Measurements from ENCODE around the gene AFAP1L2. TPM values are rescaled to one million over a fixed set of nuclear protein-coding genes. Genes with fewer than 3 reads are reported as not detected.

Gene AFAP1L2
- 1 to 10 TPM in 5 of 6 donors, not detected in 1; 1.9 to 4.3 (median 3.3) TPM for polyA plus RNA-seq (ENCODE audit: low read depth in 6 of 6)

DNA sequence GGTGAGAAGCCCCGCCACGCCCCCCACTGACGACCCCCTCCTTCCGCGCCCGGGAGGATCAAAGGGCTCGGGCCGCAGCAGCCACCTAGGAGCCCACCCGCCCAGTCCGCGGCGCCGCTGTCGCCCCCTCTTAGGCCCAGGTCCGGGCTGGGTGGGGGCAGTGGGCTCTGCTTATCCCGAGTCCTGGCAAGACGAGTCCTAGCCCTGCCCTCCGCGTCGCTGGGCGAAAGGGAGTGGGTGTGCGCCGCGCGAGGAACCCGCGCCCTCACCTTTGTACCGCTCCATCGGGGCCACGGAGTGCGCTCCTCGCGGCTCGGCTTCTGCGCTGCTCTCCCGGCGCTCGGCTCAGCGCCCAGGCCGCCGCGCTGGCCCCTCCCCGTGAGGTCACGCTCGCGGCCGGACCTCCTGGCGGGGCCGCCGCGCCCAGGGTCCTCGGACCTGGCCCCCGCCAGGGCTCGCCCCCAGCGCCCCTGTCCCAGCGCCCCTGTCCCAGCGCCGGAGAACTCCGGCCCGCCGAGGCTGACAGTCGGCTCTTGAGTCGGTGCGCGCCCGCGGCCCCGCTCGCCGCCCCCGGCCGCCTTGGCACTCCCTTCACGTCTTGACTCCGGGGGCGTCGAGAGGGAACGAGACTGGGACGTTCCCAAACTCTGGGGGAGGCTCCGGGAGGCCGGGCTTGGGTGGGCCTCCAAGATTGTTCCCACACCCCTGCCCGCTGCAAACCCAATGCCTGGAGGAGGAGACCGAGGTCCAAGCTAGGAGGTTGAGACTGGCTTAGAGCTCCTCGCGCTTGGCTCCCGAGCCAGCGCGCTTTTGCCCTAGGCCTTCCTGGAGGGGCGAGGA, at the start of gene AFAP1L2:
TSS of gene AFAP1L2 (minus strand) at position 332 of the 840 bp plus-strand sequence. CDS start at position 285, 47 bp downstream.
- DNase-seq = no peak
- Mint-ChIP-seq H3K27ac (no peak within 1 kb of the TSS), H3K4me1 (peaks cover 6 to 15% (median 10%) of the 10 kb centered on the region in 3 donors), H3K36me3 (peaks cover 0 to 6% of the 10 kb centered on the region in 2 donors), H3K4me3 (peak within 1 kb of the TSS; percentile 11 to 82 (median 64)), H3K27me3 (peaks cover 51 to 78% (median 69%) of the 10 kb centered on the region in 3 donors), H3K9me3 (peaks cover 0 to 5% (median 4%) of the 10 kb centered on the region in 7 donors)
- ATAC-seq (ENCODE audit: low read depth in 2 of 2) = no peak

- H3K4me3 Mint-ChIP-seq = peak overlapping the region in 1 of 8 donors; percentile 21
- DNase-seq = no peak
- peak overlapping the region in 1 of 6 donors; percentile 39 for H3K27ac Mint-ChIP-seq
- no peaks in the 10 kb centered on the region for H3K27me3 Mint-ChIP-seq
- no peak for ATAC-seq (ENCODE audit: low read depth in 2 of 2)
- H3K9me3 Mint-ChIP-seq = no peaks in the 10 kb centered on the region
- peaks cover 0 to 4% (median 0%) of the 10 kb centered on the region in 3 donors for H3K4me1 Mint-ChIP-seq
- H3K36me3 Mint-ChIP-seq = peaks cover 20 to 31% of the 10 kb centered on the region in 2 donors
Observed at GRCh38 chr10:114453576-114453975, 49.3 kb upstream of the AFAP1L2 start.

GRCh38 chr10:114448897-114449296, 44.6 kb upstream of the AFAP1L2 start:
- H3K27me3 Mint-ChIP-seq = no peaks in the 10 kb centered on the region
- H3K4me3 Mint-ChIP-seq = no peak overlapping the region
- peaks cover 21 to 27% of the 10 kb centered on the region in 2 donors for H3K36me3 Mint-ChIP-seq
- H3K4me1 Mint-ChIP-seq = no peaks in the 10 kb centered on the region
- no peak overlapping the region for H3K27ac Mint-ChIP-seq
- ATAC-seq (ENCODE audit: low read depth in 2 of 2) (no peak), DNase-seq (no peak)
- no peaks in the 10 kb centered on the region for H3K9me3 Mint-ChIP-seq

- Mint-ChIP-seq H3K27ac (peak overlapping the region in 4 of 6 donors; percentile 8 to 46 (median 16)), H3K4me3 (no peak overlapping the region), H3K27me3 (no peaks in the 10 kb centered on the region), H3K36me3 (peaks cover 20 to 27% of the 10 kb centered on the region in 2 donors), H3K4me1 (no peaks in the 10 kb centered on the region), H3K9me3 (no peaks in the 10 kb centered on the region)
- no peak for DNase-seq
- no peak for ATAC-seq (ENCODE audit: low read depth in 2 of 2)
Observed at GRCh38 chr10:114445332-114445731, 41.0 kb upstream of the AFAP1L2 start.

DNA sequence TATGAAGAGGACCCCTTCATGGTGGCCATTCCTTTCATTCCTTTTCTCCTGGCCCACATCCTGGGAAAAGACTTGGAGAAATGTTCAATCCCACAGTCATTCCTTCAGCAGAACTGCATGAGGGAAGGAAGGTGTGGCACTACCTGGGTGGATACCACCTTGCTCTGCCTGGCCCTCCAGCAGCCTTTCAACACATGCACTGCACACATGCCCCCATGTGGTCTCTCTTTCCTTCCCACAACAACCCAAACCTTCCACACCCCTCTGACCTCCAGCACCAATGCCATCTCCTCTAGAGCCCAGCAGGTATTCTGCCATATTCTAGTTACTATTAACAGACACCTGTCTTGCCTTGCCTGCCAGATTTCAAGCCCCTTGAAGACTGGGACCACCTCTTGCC, 40.5 kb upstream of the AFAP1L2 start:
- peak overlapping the region in 1 of 8 donors; percentile 14 for H3K4me3 Mint-ChIP-seq
- peaks cover 26 to 27% of the 10 kb centered on the region in 2 donors for H3K36me3 Mint-ChIP-seq
- H3K27ac Mint-ChIP-seq = peak overlapping the region in 1 of 6 donors; percentile 67

DNA sequence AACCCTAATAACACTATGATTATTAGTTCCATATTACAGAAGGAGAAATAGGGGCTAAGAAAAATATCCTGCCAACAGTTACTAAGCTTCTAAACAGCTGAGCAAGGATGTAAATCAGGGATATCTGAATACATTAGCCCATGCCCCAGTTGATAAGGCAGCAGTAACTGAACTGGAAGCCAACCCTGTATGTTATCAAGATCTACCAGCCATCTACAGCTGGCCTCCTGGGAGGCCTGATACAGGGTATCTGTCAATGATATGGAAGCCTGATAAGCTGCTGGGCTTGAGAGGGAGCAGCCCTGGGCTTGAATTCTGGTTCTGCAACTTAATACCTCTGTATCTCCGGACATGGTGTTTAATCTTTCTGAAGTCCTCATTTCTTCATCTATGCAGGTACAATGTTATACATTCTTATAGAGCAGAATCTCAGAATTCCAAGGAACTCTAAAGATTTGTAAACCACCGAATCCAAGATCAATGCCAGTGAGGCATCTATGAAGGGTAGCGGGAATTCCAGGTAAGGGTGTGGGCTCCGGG, 37.9 kb upstream of the AFAP1L2 start:
- no peaks in the 10 kb centered on the region for H3K27me3 Mint-ChIP-seq
- H3K4me3 Mint-ChIP-seq = no peak overlapping the region
- no peaks in the 10 kb centered on the region for H3K9me3 Mint-ChIP-seq
- H3K36me3 Mint-ChIP-seq = peaks cover 35 to 49% of the 10 kb centered on the region in 2 donors
- peak overlapping the region in 1 of 6 donors; percentile 79 for H3K27ac Mint-ChIP-seq
- no peak for DNase-seq
- ATAC-seq (ENCODE audit: low read depth in 2 of 2) = no peak
- no peaks in the 10 kb centered on the region for H3K4me1 Mint-ChIP-seq

More for the DNA sequence above, 40.5 kb upstream of the AFAP1L2 start:
- Mint-ChIP-seq H3K27me3 (no peaks in the 10 kb centered on the region), H3K9me3 (no peaks in the 10 kb centered on the region), H3K4me1 (no peaks in the 10 kb centered on the region)
- ATAC-seq (ENCODE audit: low read depth in 2 of 2) (no peak), DNase-seq (no peak)

GRCh38 chr10:114441107-114441506, 36.8 kb upstream of the AFAP1L2 start:
- H3K27ac Mint-ChIP-seq = peak overlapping the region in 1 of 6 donors; percentile 54
- DNase-seq = no peak
- H3K9me3 Mint-ChIP-seq = no peaks in the 10 kb centered on the region
- peaks cover 39 to 59% of the 10 kb centered on the region in 2 donors for H3K36me3 Mint-ChIP-seq
- H3K4me3 Mint-ChIP-seq = no peak overlapping the region
- H3K27me3 Mint-ChIP-seq = no peaks in the 10 kb centered on the region
- no peak for ATAC-seq (ENCODE audit: low read depth in 2 of 2)
- H3K4me1 Mint-ChIP-seq = no peaks in the 10 kb centered on the region

- H3K9me3 Mint-ChIP-seq = no peaks in the 10 kb centered on the region
- peaks cover 44 to 68% of the 10 kb centered on the region in 2 donors for H3K36me3 Mint-ChIP-seq
- no peaks in the 10 kb centered on the region for H3K4me1 Mint-ChIP-seq
- DNase-seq (no peak), ATAC-seq (ENCODE audit: low read depth in 2 of 2) (no peak)
- H3K27me3 Mint-ChIP-seq = no peaks in the 10 kb centered on the region
- H3K27ac Mint-ChIP-seq = peak overlapping the region in 4 of 6 donors; percentile 20 to 84 (median 46)
- H3K4me3 Mint-ChIP-seq = no peak overlapping the region
Observed at GRCh38 chr10:114437473-114438292, 33.4 kb upstream of the AFAP1L2 start.

DNA sequence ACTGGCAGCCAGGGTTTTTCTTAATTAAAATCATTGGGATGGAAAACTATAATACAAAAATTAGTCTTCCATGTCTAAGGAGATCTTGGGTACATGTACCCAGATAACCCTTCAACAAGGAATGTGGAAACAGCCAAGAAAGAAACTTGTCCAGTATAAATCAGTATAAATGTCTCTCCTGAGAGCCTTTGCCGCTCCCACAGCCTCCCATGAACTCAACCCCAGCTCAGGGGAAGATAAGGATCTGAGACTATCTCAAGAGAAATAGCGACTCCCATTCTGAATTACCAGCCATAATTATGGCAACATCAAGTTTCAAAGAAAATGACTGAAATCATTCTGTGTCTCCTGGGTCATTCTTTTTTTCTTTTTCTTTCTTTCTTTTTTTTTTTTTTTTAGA, 32.6 kb upstream of the AFAP1L2 start:
- Mint-ChIP-seq H3K27me3 (no peaks in the 10 kb centered on the region), H3K27ac (no peak overlapping the region), H3K4me3 (no peak overlapping the region), H3K36me3 (peaks cover 44 to 71% of the 10 kb centered on the region in 2 donors), H3K9me3 (no peaks in the 10 kb centered on the region), H3K4me1 (no peaks in the 10 kb centered on the region)
- ATAC-seq (ENCODE audit: low read depth in 2 of 2) (no peak), DNase-seq (no peak)

GRCh38 chr10:114432566-114433093, 28.3 kb upstream of the AFAP1L2 start:
- H3K9me3 Mint-ChIP-seq = no peaks in the 10 kb centered on the region
- H3K36me3 Mint-ChIP-seq = peaks cover 35 to 53% of the 10 kb centered on the region in 2 donors
- H3K27me3 Mint-ChIP-seq = no peaks in the 10 kb centered on the region
- no peaks in the 10 kb centered on the region for H3K4me1 Mint-ChIP-seq
- H3K27ac Mint-ChIP-seq = peak overlapping the region in 1 of 6 donors; percentile 63
- no peak for DNase-seq
- no peak for ATAC-seq (ENCODE audit: low read depth in 2 of 2)
- H3K4me3 Mint-ChIP-seq = no peak overlapping the region

GRCh38 chr10:114431414-114432135, 27.3 kb upstream of the AFAP1L2 start:
- no peak for ATAC-seq (ENCODE audit: low read depth in 2 of 2)
- Mint-ChIP-seq H3K9me3 (no peaks in the 10 kb centered on the region), H3K4me1 (no peaks in the 10 kb centered on the region), H3K36me3 (peaks cover 35 to 45% of the 10 kb centered on the region in 2 donors), H3K4me3 (no peak overlapping the region), H3K27me3 (no peaks in the 10 kb centered on the region), H3K27ac (peak overlapping the region in 1 of 6 donors; percentile 10)
- no peak for DNase-seq

GRCh38 chr10:114430688-114431413, 26.5 kb upstream of the AFAP1L2 start:
- H3K27me3 Mint-ChIP-seq = no peaks in the 10 kb centered on the region
- ATAC-seq (ENCODE audit: low read depth in 2 of 2) = no peak
- H3K4me3 Mint-ChIP-seq = no peak overlapping the region
- peaks cover 28 to 38% of the 10 kb centered on the region in 2 donors for H3K36me3 Mint-ChIP-seq
- no peak for DNase-seq
- no peaks in the 10 kb centered on the region for H3K4me1 Mint-ChIP-seq
- no peaks in the 10 kb centered on the region for H3K9me3 Mint-ChIP-seq
- peak overlapping the region in 3 of 6 donors; percentile 2 to 54 (median 5) for H3K27ac Mint-ChIP-seq
